GM18526 (cell line): ENCODE results near the gene ZP4.

Experiments used
- POLR2A ChIP-seq: IDR thresholded peaks from 3 replicates; pipeline ENCODE4 v1.6.1; 2011; ENCODE audit not compliant: insufficient read length; ENCODE audit errors: extremely low read depth

The ZP4 gene

GRCh38 chr1:237890416-237890815, 306 bp downstream of the ZP4 start:
- no peak for TF ChIP-seq POLR2A

- no peak for TF ChIP-seq POLR2A
Observed at GRCh38 chr1:237888143-237888542, 2.6 kb downstream of the ZP4 start.

- no peak for TF ChIP-seq POLR2A
Observed at GRCh38 chr1:237887542-237887941, 3.2 kb downstream of the ZP4 start.

GRCh38 chr1:237884237-237884636, 6.5 kb downstream of the ZP4 start:
- no peak for TF ChIP-seq POLR2A

- TF ChIP-seq POLR2A, result no peak
Observed at GRCh38 chr1:237879195-237879594, 11.5 kb downstream of the ZP4 start.

- no peak for TF ChIP-seq POLR2A
Observed at GRCh38 chr1:237878406-237878805, 12.3 kb downstream of the ZP4 start.

GRCh38 chr1:237877631-237878030, 13.1 kb downstream of the ZP4 start:
- no peak for TF ChIP-seq POLR2A

DNA sequence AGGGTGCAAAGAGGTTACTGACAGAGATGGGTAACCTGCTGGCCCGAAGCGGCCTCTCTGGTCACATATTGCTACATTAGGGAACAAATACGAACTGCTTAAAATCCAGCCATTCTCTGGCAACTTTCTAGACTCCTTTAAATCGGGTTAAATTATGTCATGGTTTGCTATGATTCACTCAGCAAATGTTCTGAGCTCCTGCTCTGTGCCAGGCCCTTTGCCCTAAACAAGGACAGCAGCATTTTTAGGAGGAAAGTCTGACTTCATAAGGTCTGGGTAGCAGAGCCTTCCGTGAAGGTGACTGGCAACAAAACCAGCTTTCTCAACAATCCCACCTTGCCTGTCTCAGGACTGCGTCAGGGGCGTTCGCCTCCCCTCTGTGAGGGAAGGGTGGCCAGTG, 15.4 kb downstream of the ZP4 start:
- TF ChIP-seq POLR2A, result no peak

DNA sequence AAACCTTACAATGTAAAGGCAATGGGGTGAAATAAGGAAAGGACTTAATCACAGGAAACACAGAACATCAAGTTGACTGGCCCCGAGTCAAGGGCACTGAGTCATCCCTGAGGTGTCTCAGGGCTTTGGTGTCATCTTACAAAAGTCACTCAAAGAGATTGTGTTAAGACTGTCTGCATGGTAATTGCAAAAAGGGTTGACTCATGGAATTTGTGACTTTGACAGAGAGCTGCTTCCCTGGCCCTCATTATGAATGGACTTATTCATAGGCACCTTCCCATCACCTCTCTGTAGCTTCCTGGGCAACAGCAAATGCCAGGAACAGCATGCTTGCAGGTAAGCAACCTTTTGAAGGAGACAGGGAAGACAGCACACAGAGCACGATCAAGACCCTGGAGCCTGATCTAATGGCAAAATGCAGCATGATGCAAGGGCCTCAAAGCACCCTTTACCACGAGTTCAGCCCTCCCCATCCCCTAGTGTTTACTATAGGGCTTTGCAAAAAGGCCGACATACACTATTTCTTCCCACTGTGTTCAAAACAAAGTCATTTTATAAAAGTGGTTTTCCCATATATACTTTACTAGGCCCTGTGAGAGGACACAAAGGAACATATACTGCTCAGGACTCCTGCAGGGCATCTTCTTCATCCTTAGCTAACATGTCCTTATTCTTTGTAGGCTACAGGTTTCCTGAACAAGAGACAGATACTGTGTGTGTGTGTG, 17.1 kb downstream of the ZP4 start:
- TF ChIP-seq POLR2A, result no peak

DNA sequence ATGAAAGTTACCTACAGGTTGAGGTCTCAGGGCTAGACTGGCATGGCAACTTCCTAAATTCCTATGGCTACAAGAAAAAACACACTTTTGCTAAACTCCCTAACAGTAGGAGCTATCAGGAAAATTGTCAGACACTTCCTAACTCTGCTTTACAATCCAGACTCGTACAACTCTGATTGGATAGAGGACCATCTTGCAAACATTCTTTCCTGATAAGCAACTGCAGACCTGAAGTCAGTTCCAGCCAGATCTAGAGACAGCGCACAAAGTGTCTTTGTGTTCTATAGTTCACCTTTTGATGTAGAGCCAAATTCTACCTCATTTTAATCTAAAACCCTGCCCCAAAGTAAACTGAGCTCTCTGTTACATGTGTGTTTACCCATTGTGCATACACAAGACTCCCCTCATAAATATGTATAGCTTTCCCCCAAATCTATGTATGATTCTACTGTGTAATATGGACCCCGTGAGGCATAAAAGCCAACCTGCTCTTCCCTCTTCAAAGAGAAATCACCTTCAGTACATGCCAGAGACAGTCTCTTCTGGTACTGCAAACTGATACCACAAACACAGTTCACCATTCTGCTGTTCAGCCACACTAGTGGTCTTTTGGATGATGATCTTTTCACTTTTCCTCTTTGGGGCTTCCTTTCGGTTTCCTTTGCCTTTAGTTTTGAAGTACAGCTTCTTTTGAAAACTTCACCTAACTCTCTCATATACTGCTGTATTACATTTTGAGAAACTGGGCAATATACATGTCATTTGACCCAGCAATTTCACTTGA, 21.7 kb downstream of the ZP4 start:
- no peak for TF ChIP-seq POLR2A

DNA sequence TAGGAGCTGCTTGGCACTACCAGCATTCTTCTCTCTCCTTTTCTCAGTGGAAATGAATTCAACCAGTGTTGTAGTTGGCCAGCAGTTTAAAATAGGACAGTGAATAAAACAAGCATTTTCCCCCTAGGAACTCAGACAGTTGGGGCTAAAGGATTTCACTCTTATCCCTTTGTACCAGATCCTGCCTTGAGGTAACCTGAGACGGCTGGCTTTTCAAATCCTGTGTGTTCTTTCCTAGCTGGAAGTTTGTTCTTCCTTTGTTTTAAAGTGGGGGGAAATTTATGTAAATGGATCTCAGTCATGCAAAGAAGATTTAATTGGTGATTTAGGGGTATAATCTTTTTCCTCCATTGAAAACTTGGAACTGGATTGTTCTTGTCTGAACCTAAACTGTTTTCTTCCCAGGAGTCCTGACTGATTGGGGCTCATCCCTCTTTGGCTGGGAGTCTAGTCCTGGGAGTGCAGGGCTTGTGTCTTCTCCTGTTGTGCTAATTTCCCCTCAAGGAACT, 23.3 kb downstream of the ZP4 start:
- TF ChIP-seq POLR2A, result no peak

DNA sequence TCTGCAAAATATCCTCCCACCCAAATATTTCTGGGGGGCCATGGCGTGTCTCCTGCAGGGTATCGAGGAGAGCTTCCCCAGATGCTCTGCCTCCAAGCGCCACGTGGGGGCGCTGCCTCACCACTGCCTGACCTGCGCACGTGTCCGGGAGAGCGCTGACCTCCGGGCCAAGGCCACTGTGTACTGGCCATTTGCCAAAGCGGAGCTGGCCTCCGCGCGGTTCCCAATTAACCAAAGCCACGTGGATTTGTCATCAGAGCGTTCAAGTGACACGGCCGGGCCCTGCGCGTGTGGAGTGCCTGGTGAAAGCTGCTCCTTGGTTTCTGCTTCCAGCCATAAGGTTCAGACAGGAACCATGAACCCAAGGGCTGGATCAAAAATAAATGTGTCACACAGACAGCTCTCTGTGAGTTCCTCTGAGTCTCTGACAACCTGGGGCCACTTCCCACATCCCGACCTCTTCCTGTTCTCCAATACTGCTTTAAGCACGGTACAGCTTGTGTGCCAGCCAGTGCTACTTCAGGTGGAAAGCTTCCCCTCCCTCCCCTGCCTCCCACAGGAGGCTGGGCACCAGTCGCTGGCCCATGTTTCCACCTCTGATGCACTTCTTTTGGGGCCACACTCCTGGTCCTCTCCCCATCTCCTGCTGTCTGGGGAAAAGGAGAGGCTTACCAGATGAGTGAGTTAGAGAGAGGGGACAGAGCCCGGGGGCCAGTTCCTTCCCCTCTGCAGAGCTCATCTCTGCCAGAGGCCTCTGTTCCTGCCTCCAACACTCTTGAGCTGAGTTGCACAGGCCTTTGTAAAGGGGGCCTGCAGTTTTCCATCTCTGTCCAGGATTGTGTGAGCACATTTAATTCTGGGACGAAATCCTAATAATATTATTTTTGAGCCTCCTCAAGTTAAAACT, 26.1 kb downstream of the ZP4 start:
- no peak for TF ChIP-seq POLR2A

DNA sequence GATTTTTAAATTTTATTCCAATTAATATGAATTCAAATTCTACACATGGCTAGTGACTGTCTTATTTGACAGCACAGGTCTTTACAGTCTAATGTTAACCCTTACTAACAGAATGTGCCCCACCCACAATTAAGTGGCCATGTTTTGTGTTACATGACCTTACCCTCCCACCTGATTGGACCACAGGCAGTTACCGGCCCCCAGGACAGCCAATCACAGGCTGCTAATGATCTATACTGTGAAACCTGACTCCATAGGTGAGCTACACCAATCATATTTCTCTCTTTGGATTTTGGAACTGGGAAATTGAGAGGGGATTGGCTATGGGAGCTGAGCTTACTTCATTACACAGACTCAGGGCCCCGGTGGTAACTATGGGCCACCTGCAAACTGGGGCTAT, 27.5 kb downstream of the ZP4 start:
- TF ChIP-seq POLR2A, result no peak

- no peak for TF ChIP-seq POLR2A
Observed at GRCh38 chr1:237861944-237862343, 28.8 kb downstream of the ZP4 start.

- TF ChIP-seq POLR2A, result no peak
Observed at GRCh38 chr1:237858992-237859391, 31.7 kb downstream of the ZP4 start.
